GM21825 (cell line): ENCODE results near the gene LCN15.
"Not testable (repeated sequence)": the region's sequence is repeated elsewhere in the genome, so short reads cannot be mapped to it uniquely, and the experiment has no call there.

Experiments used
- ATAC-seq: cut with Tn5 transposase; IDR thresholded peaks from one replicate; pipeline ENCODE4 v1.9.1; 2021; ENCODE audit warnings: mild to moderate bottlenecking, moderate library complexity; ENCODE audit not compliant: unreplicated experiment

LCN15 gene

GRCh38 chr9:136764301-136764891 lies at the start of gene LCN15:
Gene LCN15, minus strand, starts transcription at chr9:136764518. Its CDS starts 30 bp downstream, at chr9:136764488.
- no peak for ATAC-seq

GRCh38 chr9:136808806-136809158 lies 44.5 kb upstream of the LCN15 start:
- no peak for ATAC-seq

DNA sequence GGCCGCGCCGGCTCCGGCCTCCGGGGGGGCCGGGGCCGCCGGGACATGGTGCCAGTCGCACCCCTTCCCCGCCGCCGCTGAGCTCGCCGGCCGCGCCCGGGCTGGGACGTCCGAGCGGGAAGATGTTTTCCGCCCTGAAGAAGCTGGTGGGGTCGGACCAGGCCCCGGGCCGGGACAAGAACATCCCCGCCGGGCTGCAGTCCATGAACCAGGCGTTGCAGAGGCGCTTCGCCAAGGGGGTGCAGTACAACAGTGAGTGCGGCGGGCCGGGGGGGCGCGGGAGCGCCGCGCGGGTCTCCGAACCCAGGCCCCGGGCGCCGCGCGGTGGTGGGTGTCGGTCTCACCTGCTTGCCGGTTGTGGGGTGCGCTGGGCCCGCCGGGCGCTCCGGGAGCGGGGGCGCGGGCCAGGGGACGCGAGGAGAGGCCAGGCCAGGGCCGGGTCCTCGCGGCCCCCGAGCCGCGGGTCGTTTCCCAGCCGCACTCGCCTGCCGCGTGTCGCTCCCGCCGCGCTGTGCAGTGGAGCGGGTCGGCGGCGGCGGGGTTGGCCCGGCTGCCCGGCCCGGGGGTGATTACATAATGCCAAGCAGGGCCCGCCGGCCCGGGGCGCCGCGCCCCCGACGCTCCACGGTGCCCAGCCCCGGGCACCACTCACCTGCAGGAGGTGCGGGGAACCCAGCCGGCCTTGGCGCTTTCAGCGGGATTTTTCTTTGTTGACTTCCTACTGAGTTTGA lies 43.9 kb upstream of the LCN15 start:
- ATAC-seq = peak; percentile 31

DNA sequence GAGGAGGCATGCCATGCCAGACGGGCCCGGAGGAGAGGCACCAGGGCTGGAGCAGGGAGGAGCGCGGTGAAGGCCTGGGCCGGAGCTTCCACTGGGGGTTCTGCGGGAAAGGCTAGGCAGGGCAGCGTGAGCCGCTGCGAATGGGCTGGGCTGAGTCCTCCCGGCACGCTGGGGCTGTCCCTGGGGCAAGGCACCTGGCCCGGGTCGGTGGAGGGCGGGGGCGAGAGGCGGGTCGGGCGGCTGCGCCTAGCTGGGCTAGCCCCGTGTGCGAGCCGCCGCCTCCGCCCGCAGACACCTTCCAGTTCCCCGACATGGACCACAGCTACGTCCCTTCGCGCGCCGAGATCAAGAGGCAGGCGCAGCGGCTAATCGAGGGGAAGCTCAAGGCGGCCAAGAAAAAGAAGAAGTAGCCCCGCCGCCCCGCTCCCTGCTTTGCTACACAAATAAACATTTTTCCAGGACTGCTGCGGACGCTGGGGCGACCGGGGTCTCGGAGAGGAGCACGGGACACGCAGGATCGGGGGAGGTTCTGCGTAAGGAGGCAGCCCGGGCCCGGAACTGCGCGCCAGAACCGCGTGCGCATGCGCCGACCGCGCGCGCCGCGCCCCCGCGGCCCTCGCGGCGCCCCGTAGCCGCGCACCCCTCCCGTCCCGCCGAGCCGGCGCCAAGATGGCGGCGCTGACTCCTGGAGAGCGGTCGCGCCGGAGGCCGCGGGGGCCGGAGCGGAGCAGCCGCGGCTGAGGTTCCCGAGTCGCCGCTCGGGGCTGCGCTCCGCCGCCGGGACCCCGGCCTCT lies 43.2 kb upstream of the LCN15 start, which contains the start of gene RABL6:
TSS of gene RABL6 (plus strand) at position 668 of the 794 bp plus-strand sequence. CDS start 249 bp downstream, outside the sequence.
- ATAC-seq = peak; percentile 53

DNA sequence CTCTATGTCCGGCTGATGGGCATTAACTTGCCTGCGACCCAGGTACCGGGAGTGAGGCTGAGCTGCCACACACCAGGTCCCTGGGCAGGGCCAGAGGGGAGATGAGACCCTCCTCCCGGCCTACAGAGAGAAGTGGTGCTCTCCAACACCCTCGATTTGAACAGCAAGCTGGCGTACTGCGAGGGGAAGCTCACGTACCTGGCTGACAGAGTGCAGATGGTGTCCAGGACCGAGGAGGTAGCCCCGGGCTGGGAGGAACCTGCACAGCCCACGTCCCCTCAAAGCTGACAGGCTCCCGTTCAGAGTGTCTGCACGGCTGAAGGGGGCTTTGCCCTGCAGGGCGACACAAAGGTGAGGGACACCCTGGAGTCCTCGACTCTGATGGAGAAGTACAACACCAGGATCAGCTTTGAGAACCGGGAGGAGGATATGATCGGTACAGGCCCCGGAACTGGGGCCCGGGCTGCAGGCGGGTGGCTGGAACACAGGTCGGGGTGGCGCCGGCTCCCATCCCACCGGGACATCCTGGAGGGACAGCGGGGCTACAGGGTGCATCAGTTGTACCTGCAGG lies 42.4 kb upstream of the LCN15 start:
- ATAC-seq = no peak

DNA sequence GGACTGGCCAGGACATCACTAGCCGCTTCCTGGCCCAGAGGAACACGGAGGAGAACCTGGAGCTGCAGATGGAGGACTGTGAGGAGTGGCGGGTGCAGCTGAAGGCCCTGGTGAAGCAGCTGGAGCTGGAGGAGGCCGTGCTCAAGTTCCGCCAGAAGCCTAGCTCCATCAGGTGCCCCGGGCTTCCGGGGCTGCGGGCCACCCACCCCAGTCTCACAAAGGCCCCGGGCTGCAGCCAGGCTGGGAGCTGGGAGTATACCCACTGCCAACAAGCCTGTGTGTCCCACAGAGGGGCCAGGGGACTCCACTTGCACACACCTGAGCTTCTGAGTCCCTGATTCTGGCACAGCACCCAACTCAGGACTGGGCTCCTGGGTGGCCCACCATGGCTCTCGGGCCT lies 41.7 kb upstream of the LCN15 start:
- ATAC-seq = no peak

- no peak for ATAC-seq
Measured at GRCh38 chr9:136805207-136805740, 41.0 kb upstream of the LCN15 start.

DNA sequence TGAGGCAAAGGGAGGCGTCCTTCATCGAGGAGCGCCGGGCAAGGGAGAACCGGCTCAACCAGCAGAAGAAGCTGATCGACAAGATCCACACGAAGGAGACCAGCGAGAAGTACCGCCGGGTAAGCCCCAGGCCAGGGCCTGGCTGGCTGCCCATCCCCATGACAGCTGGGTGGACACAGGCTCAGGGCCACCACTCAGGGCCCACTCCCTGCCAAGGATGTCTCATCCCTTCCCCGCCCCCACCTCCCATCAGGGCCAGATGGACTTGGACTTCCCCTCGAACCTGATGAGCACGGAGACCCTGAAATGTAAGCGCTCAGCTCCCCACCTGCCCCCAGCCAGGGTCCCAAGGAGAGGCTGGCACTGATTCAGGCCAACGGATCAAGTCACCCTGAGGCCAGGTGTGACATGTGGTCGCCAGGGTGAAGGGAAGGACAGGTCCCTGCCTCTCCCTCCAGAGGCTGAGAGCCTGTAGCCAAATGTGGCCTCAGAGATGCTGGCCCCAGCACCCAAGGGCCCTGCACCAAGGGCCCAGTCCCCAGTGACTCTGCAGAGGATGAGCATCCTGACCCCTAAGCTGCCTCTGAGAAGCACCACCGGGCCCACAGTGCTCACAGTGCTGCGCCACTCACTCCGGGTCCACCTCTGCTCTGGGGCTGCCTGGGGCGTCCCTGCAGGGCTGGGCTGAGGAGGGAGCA lies 40.3 kb upstream of the LCN15 start:
- no peak for ATAC-seq

DNA sequence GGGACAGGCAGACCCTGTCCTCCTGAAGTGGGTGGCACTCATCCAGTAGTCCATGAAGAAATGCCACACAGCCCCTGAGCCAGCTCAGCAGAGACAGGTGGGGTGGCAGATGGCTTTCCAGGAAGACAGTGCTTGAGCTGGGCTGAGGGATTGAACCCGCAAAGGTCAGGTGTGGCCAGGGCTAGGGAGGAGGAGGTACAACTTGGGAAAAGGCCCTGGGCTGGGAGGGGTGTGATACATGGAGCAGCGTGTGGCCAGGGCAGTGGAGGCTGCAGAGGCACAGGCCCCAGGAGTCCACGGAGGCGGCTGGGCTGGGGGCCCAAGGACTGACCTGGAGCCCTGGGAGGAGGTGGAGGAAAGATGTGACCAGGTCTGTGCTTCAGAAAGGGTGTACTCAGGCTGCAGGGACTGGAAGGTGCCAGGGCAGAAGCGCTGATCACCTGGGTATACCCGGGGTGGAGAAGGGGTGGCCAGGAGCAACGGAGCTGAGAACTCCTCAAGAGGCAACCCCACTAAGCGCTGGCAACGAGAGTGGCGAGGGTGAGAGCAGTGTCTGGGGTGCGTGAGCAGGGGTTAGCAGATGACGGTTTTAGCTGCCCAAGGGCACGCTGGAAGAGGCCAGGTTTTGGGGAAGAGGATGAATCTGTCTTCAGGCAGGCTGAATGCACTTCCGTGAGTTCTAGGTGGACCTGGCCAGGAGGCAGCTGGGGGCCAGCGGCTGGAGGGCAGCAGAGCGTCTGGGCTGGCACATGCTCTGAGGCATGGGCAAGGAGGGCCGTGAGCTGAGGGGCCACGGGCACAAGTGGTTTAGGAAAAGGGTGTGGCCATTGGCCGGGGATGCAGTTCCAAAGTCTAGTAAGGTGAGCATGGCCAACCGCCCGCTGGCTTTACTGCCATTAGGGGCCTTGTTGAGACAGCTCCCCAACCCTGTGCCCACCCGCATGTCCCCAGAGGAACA lies 39.5 kb upstream of the LCN15 start:
- ATAC-seq = no peak

DNA sequence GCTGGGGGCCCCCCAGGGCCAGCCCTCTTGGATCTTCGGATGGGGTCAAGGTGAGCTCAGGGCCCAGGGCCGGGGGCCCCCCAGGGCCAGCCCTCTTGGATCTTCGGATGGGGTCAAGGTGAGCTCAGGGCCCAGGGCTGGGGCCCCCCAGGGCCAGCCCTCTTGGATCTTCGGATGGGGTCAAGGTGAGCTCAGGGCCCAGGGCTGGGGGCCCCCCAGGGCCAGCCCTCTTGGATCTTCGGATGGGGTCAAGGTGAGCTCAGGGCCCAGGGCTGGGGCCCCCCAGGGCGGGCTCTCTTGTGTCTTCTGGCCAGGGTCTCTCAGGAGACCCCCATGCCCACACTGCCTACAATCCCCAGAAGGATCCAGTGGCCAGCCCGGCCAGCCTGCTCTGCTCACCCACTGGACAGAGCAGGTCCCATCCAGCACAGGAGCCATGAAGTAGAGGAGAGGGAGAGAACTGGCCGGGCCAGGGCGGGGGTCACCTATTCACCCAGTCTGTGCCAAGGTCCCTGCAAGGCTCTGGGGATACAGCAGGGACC lies 38.8 kb upstream of the LCN15 start:
- ATAC-seq = not testable (repeated sequence)

DNA sequence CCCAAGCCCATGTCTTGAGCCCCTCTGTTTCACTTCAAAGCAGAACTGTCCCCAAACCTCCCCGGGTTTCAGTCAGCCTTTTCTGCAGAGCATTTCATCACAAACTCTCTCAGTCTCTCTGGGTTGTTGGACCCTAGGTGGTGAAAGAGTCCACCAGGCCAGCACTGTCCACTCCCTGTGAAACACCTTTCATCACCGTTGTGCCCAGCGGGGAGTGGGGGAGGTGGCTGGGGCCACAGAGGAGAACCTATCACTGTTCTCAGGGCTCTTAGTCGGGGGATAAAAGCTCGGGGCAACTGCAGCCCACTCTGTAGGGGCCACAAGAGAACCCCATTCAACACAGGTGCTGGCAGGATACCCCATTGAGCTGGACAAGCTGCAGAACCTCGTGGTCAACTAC lies 38.0 kb upstream of the LCN15 start:
- no peak for ATAC-seq

DNA sequence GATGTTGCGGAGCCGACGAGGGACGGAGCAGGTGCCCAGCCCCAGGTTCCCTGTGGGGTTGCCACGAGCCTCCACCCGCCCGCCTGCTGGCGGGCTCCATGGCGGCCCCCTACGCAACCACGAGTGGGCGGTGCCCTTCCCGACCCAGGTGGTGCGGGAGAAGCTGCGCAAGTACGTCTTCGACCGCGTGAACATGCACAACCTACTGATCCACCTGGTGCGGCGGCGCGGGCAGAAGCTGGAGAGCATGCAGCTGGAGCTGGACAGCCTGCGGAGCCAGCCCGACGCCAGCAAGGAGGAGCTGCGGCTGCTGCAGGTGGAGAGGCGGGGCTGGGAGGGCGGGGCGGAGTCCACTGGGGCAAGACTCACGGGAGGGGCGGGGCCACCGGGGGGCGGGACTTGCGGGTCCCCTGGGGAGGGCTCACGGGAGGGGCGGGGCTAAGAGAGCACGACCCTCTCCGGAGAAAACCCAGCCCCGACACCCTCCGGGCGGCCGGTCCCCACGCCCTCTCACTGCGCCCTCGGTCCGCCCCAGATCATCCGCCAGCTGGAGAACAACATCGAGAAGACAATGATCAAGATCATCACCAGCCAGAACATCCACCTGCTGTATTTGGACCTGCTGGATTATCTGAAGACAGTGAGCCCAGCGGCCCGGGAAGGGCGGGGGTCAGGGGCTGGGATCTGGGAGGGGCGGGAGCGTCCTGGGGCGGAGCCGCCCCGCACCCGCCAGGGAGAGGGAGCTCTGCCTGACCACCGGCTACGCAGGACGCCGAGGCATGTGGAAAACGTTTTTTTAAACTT lies 35.7 kb upstream of the LCN15 start:
- no peak for ATAC-seq

- ATAC-seq = no peak
Measured at GRCh38 chr9:136799079-136799853, 34.9 kb upstream of the LCN15 start.

- no peak for ATAC-seq
Measured at GRCh38 chr9:136798708-136799078, 34.4 kb upstream of the LCN15 start.

DNA sequence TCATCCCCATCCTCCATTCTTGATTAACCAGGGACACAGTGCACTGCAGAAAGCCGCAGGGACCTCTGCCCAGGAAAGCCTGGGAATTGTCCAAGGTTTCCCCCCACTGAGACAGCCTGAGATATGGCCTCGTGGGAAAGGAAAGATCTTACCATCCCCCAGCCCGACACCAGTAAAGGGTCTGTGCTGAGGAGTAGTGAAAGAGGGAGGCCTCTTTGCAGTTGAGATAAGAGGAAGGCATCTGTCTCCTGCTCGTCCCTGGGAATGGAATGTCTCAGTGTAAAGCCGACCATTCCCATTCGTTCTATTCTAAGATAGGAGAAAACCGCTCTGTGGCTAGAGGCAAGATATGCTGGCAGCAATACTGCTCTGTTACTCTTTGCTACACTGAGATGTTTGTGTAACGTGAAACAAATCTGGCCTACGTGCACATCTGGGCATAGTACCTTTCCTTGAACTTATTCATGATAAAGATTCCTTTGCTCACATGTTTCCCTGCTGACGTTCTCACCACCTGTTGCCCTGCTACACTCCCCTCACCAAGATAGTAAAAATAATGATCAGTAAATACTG lies 32.5 kb upstream of the LCN15 start:
- not testable (repeated sequence) for ATAC-seq

GRCh38 chr9:136796238-136796774 lies 32.0 kb upstream of the LCN15 start, which contains the start of gene CCDC183:
Gene CCDC183, plus strand, starts transcription at chr9:136796338. Its CDS starts 60 bp downstream, at chr9:136796398.
- ATAC-seq = no peak

DNA sequence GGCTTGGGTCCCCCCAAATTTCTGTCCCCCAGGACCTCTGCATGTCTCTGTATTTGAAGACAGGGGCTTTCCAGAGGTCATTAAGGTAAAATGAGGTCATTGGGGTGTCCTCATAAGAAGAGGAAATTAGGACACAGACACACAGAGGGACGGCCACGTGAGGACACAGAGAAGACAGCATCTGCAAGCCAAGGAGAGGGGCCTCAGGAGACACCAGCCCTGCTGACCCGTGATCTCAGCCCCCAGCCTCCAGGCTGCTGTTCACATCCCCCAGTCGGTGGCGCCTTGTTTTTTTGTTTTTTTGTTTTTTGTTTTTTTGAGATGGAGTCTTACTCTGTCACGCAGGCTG lies 30.7 kb upstream of the LCN15 start:
- ATAC-seq = no peak
